H1 (cell line): ENCODE results near the gene GRIA4. TPM values are rescaled to one million over a fixed set of nuclear protein-coding genes. Genes with fewer than 3 reads are reported as not detected.

Source experiments
- CTCF ChIA-PET: fragments of 300-600 bp; sonication (Branson Sonifier 250); formaldehyde crosslinking; loops from one replicate; lab custom pipeline; 2021; ENCODE audit not compliant: partially characterized antibody; lab: Charles Lee
- POLR2A ChIA-PET: fragments of 300-600 bp; sonication (Branson Sonifier 250); formaldehyde crosslinking; loops from one replicate; lab custom pipeline; 2021; ENCODE audit warnings: inconsistent platforms; ENCODE audit not compliant: partially characterized antibody; lab: Charles Lee
- DNase-seq, 2 experiments: peaks; one replicate each; pipeline versions ENCODE4 v3.0.0 to v3.0.0-alpha.2; 2010 to 2022; ENCODE audit warnings: low spot score in 2 of 2, low read depth in 1 of 2, mixed read lengths in 1 of 2
- FAIRE-seq: peaks from 2 replicates; lab custom pipeline; 2011; peaks lifted over from hg19 to GRCh38; lab: Jason Lieb, UNC
- H2AFZ ChIP-seq: 2 replicates; pipeline ENCODE4 v1.8.1; 2012; ENCODE audit warnings: low read length, inconsistent platforms
- H2AK5ac ChIP-seq: 2 replicates; pipeline ENCODE4 v1.6.1; 2013; ENCODE audit warnings: low read depth, low read length
- H2BK120ac ChIP-seq: replicated peaks from 2 replicates; pipeline ENCODE3; 2013; ENCODE audit warnings: low read depth, low read length, inconsistent platforms
- H2BK12ac ChIP-seq: 2 replicates; pipeline ENCODE4 v1.6.1; 2013; ENCODE audit warnings: low read depth, low read length
- H2BK15ac ChIP-seq: 2 replicates; pipeline ENCODE4 v1.6.1; 2013; ENCODE audit warnings: low read length
- H2BK20ac ChIP-seq: 2 replicates; pipeline ENCODE4 v1.6.1; 2013; ENCODE audit warnings: low read length
- H2BK5ac ChIP-seq: 2 replicates; pipeline ENCODE4 v1.6.1; 2013; ENCODE audit warnings: low read depth, low read length
- H3K14ac ChIP-seq: 2 replicates; pipeline ENCODE4 v1.6.1; 2013; ENCODE audit warnings: inconsistent platforms; ENCODE audit not compliant: insufficient read length
- H3K18ac ChIP-seq: 2 replicates; pipeline ENCODE4 v1.6.1; 2013; ENCODE audit warnings: low read length; ENCODE audit errors: extremely low read depth
- H3K23ac ChIP-seq: 2 replicates; pipeline ENCODE4 v1.6.1; 2013; ENCODE audit warnings: inconsistent platforms; ENCODE audit not compliant: insufficient read length
- H3K23me2 ChIP-seq: 2 replicates; pipeline ENCODE4 v1.6.1; 2013; ENCODE audit warnings: low read depth, low read length
- H3K27ac ChIP-seq: 2 replicates; pipeline ENCODE4 v1.6.1; 2011; ENCODE audit warnings: low read depth, low read length, inconsistent platforms
- H3K27me3 ChIP-seq, 4 experiments: replicated peaks in 1 of 4; 1 replicate in 1 of 4; 2 replicates in 3 of 4; pipeline versions ENCODE4 v1.6.1 to v1.8.1; 2011 to 2013; ENCODE audit warnings: low read length in 3 of 4, mild to moderate bottlenecking in 3 of 4, inconsistent platforms in 2 of 4, mixed read lengths in 2 of 4, moderate library complexity in 1 of 4; ENCODE audit not compliant: control insufficient read depth in 3 of 4, insufficient read depth in 3 of 4; ENCODE audit errors: extremely low read depth in 1 of 4
- H3K36me3 ChIP-seq, 4 experiments: 2 replicates each; pipeline versions ENCODE4 v1.6.1 to v1.8.1; 2011 to 2013; ENCODE audit warnings: mild to moderate bottlenecking in 4 of 4, low read length in 3 of 4, moderate library complexity in 2 of 4, control low read depth in 1 of 4, inconsistent platforms in 1 of 4; ENCODE audit not compliant: insufficient read depth in 4 of 4, control insufficient read depth in 2 of 4
- H3K4ac ChIP-seq: replicated peaks from 2 replicates; pipeline ENCODE3; 2013; ENCODE audit warnings: low read length, low read depth, mixed read lengths, inconsistent platforms; ENCODE audit not compliant: insufficient read length
- H3K4me1 ChIP-seq, 4 experiments: replicated peaks in 1 of 4; 1 replicate in 1 of 4; 2 replicates in 3 of 4; pipeline versions ENCODE4 v1.6.1 to v1.8.1; 2011 to 2013; ENCODE audit warnings: low read length in 3 of 4, inconsistent platforms in 2 of 4, mixed read lengths in 1 of 4; ENCODE audit not compliant: insufficient read depth in 4 of 4, control insufficient read depth in 3 of 4
- H3K4me2 ChIP-seq, 2 experiments: 2 replicates each; pipeline versions ENCODE4 v1.6.1 to v1.8.1; 2011 to 2013; ENCODE audit warnings: low read depth in 2 of 2, low read length in 2 of 2, control low read depth in 1 of 2, inconsistent platforms in 1 of 2, mild to moderate bottlenecking in 1 of 2; ENCODE audit not compliant: insufficient read depth in 1 of 2
- H3K4me3 ChIP-seq, 4 experiments: fragments of 200-600, 300-600 bp in 1 of 4; sonication (generic), shearing (Covaris generic), sonication (Bioruptor Twin) in 1 of 4; 2 replicates each; pipeline versions ENCODE4 v1.5.1 to v1.8.1; 2011 to 2016; ENCODE audit warnings: low read length in 4 of 4, low read depth in 3 of 4, control low read depth in 2 of 4, inconsistent platforms in 2 of 4, mild to moderate bottlenecking in 2 of 4, mixed read lengths in 1 of 4, moderate library complexity in 1 of 4; ENCODE audit not compliant: insufficient read depth in 2 of 4; ENCODE audit errors: extremely low read depth in 1 of 4
- H3K56ac ChIP-seq: replicated peaks from 2 replicates; pipeline ENCODE3; 2013; ENCODE audit warnings: low read depth, mild to moderate bottlenecking, mixed read lengths, low read length, inconsistent platforms; ENCODE audit not compliant: insufficient read length
- H3K79me1 ChIP-seq: 2 replicates; pipeline ENCODE4 v1.6.1; 2013; ENCODE audit warnings: low read depth, low read length, control low read depth
- H3K79me2 ChIP-seq, 2 experiments: 2 replicates each; pipeline versions ENCODE4 v1.6.1 to v1.8.1; 2012 to 2013; ENCODE audit warnings: low read length in 2 of 2, mild to moderate bottlenecking in 2 of 2, inconsistent platforms in 1 of 2; ENCODE audit not compliant: insufficient read depth in 2 of 2, control insufficient read depth in 1 of 2
- H3K9ac ChIP-seq, 4 experiments: replicated peaks in 1 of 4; 1 replicate in 1 of 4; 2 replicates in 3 of 4; pipeline versions ENCODE4 v1.6.1 to v1.8.1; 2011 to 2013; ENCODE audit warnings: low read depth in 3 of 4, low read length in 3 of 4, control low read depth in 2 of 4, mild to moderate bottlenecking in 2 of 4, moderate library complexity in 2 of 4, inconsistent platforms in 1 of 4; ENCODE audit errors: extremely low read depth in 1 of 4
- H3K9me3 ChIP-seq, 2 experiments: 2 replicates each; pipeline versions ENCODE4 v1.6.1 to v1.8.1; 2012 to 2013; ENCODE audit warnings: mild to moderate bottlenecking in 2 of 2, moderate library complexity in 2 of 2, control low read depth in 1 of 2, inconsistent platforms in 1 of 2, low read depth in 1 of 2, low read length in 1 of 2, mixed read lengths in 1 of 2; ENCODE audit not compliant: insufficient read depth in 2 of 2
- H4K20me1 ChIP-seq, 2 experiments: replicated peaks in 1 of 2; 2 replicates each; pipeline versions ENCODE3 to v1.8.1; 2011 to 2013; ENCODE audit warnings: inconsistent platforms in 2 of 2, low read length in 2 of 2, mild to moderate bottlenecking in 1 of 2; ENCODE audit not compliant: insufficient read depth in 2 of 2, control insufficient read depth in 1 of 2
- H4K5ac ChIP-seq: 2 replicates; pipeline ENCODE4 v1.6.1; 2013; ENCODE audit warnings: low read length, low read depth, mixed read lengths, inconsistent platforms; ENCODE audit not compliant: insufficient read length
- H4K8ac ChIP-seq: 2 replicates; pipeline ENCODE4 v1.8.0; 2013; ENCODE audit warnings: mild to moderate bottlenecking, moderate library complexity, low read length, inconsistent platforms; ENCODE audit not compliant: insufficient read depth; ENCODE audit errors: extremely low read depth
- H4K91ac ChIP-seq: replicated peaks from 2 replicates; pipeline ENCODE3; 2013; ENCODE audit warnings: low read length, mixed read lengths, inconsistent platforms; ENCODE audit not compliant: insufficient read length
- BACH1 ChIP-seq: IDR thresholded peaks from 2 replicates; pipeline ENCODE4 v1.6.1; 2012; ENCODE audit warnings: low read length, improper control_type of control experiment
- BRCA1 ChIP-seq: IDR thresholded peaks from 2 replicates; pipeline ENCODE4 v1.6.1; 2012; ENCODE audit warnings: low read depth, low read length, improper control_type of control experiment
- CBX5 ChIP-seq: fragments of 300-800, 300-1000 bp; sonication (generic); IDR thresholded peaks from 2 replicates; pipeline ENCODE4 v1.7.1; 2016; ENCODE audit warnings: antibody characterized with exemption, low read length, low read depth
- CHD1 ChIP-seq: IDR thresholded peaks from 2 replicates; pipeline ENCODE4 v1.6.1; 2012; ENCODE audit warnings: low read depth, low read length, improper control_type of control experiment
- POLR2AphosphoS5 ChIP-seq: IDR thresholded peaks from 2 replicates; pipeline ENCODE4 v1.6.1; 2011; ENCODE audit warnings: low read depth, low read length
- RAD21 ChIP-seq, 2 experiments: IDR thresholded peaks in 1 of 2; conservative IDR thresholded peaks in 1 of 2; 2 replicates each; pipeline ENCODE4 v1.6.1; 2011; ENCODE audit warnings: low read depth in 2 of 2, low read length in 2 of 2, improper control_type of control experiment in 1 of 2, inconsistent platforms in 1 of 2, mild to moderate bottlenecking in 1 of 2, moderate library complexity in 1 of 2
- TBP ChIP-seq: IDR thresholded peaks from 2 replicates; pipeline ENCODE4 v1.6.1; 2011; ENCODE audit warnings: low read depth, low read length, improper control_type of control experiment
- WGBS, 2 experiments: shearing (Covaris generic) in 1 of 2; methylation state at CpG; one replicate each; pipeline versions ENCODE4 v1.1.6 to v1.1.7; 2013 to 2015; ENCODE audit warnings: low lambda C conversion rate in 2 of 2, mixed read lengths in 2 of 2, inconsistent platforms in 1 of 2, low coverage in 1 of 2, missing lambda C conversion rate in 1 of 2; ENCODE audit not compliant: insufficient replicate concordance in 2 of 2, insufficient coverage in 1 of 2, insufficient read length in 1 of 2; ENCODE audit errors: extremely low coverage in 1 of 2, missing lambda C conversion rate in 1 of 2; 5-methylcytosine and 5-hydroxymethylcytosine counted together
- polyA plus RNA-seq, 7 experiments: library from polyadenylated mRNA; depleted of rRNA in 3 of 7; stranded (reverse) in 5 of 7; unstranded in 2 of 7; fragments of >200 nt in 5 of 7; fragments of 200-250 nt in 2 of 7; gene quantifications; 1 replicate in 5 of 7; 2 replicates in 1 of 7; 4 replicates in 1 of 7; pipeline versions ENCODE4 v1.2.1 to v1.2.3, GENCODE V29; 2011 to 2013; ENCODE audit warnings: missing spikeins in 2 of 7, mixed read lengths in 2 of 7
- total RNA-seq: library from RNA; stranded (reverse); fragmentation: NEBNext Ultra II Directional; extraction: Animal tissue kit (Norgen Biotek cat#: 25700); gene quantifications from 2 replicates; pipeline ENCODE4 v1.2.1, GENCODE V29; 2021
- TF ChIP-seq, protein P1 (sequence below): IDR thresholded peaks from 2 replicates; pipeline ENCODE4 v1.6.1; 2012; ENCODE audit warnings: low read length, inconsistent platforms
- TF ChIP-seq, protein P2 (sequence below): IDR thresholded peaks from 2 replicates; pipeline ENCODE4 v1.6.1; 2011; ENCODE audit warnings: low read length, improper control_type of control experiment

Gene GRIA4
- total and polyA plus RNA-seq, 2 of the 8 experiments (the other 6 are each of a cell fraction or from before 2014, with no cell fraction given): 12.5 to 21.8 TPM

DNA sequence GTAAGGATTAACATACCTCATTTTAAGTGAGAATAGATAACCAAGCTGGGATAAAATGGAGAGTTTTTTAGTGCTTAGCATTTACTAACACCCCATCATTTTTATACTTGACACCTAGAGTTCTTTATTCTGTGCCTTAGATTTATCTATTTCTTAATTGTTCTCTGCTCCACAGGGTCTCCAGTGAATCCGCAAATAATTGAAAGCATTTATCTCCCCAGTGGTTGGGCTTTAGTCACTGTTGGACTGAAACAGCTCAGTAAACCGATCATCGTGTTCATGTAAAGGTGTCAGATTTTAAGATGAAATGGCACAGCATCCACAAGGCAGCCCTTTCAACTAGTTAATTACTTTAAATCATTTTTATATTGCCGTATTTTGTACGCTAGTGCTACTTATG, 17.8 kb upstream of the GRIA4 start:
- POLR2A ChIA-PET: no interaction called here
- Histone ChIP-seq H4K8ac (no peak overlapping the region), H3K23ac (no peak overlapping the region), H3K79me2 (no peaks in the 10 kb centered on the region), H2AFZ (no peak overlapping the region), H2BK120ac (no peak overlapping the region), H3K4me2 (no peak overlapping the region), H3K27ac (no peak overlapping the region), H4K91ac (no peak overlapping the region), H3K4me3 (no peak overlapping the region), H3K23me2 (no peaks in the 10 kb centered on the region), H3K9ac (no peak overlapping the region), H3K14ac (no peak overlapping the region), H3K79me1 (no peaks in the 10 kb centered on the region), H3K4me1 (no peaks in the 10 kb centered on the region), H4K20me1 (no peaks in the 10 kb centered on the region), H4K5ac (no peak overlapping the region), H2AK5ac (no peak overlapping the region), H2BK12ac (no peak overlapping the region), H2BK15ac (no peak overlapping the region), H3K9me3 (no peaks in the 10 kb centered on the region), H3K18ac (no peak overlapping the region), H2BK20ac (no peak overlapping the region), H2BK5ac (no peak overlapping the region), H3K36me3 (no peaks in the 10 kb centered on the region), H3K27me3 (no peaks in the 10 kb centered on the region), H3K4ac (no peak overlapping the region), H3K56ac (no peak overlapping the region)
- DNase-seq: no peak
- WGBS, 2 experiments: 94% methylated on average over 5 of the region's 5 CpGs; no CpG with 5 or more reads in 1 of the 2 experiments
- FAIRE-seq: no peak
- CTCF ChIA-PET: no interaction called here
- no peak for TF ChIP-seq CBX5
- TF ChIP-seq POLR2AphosphoS5: no peak
- no peak for TF ChIP-seq TBP
- TF ChIP-seq RAD21 (IDR thresholded peaks at IDR 0.05 in 1 of 2, conservative IDR thresholded peaks at IDR 0.05 in 1 of 2; ENCODE audit: low read depth in 2 of 2, low read length in 2 of 2): no peak
- no peak for TF ChIP-seq BRCA1
- TF ChIP-seq CHD1: no peak
- TF ChIP-seq, protein P1, sequence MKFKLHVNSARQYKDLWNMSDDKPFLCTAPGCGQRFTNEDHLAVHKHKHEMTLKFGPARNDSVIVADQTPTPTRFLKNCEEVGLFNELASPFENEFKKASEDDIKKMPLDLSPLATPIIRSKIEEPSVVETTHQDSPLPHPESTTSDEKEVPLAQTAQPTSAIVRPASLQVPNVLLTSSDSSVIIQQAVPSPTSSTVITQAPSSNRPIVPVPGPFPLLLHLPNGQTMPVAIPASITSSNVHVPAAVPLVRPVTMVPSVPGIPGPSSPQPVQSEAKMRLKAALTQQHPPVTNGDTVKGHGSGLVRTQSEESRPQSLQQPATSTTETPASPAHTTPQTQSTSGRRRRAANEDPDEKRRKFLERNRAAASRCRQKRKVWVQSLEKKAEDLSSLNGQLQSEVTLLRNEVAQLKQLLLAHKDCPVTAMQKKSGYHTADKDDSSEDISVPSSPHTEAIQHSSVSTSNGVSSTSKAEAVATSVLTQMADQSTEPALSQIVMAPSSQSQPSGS: no peak
- TF ChIP-seq BACH1: no peak
- TF ChIP-seq, protein P2, sequence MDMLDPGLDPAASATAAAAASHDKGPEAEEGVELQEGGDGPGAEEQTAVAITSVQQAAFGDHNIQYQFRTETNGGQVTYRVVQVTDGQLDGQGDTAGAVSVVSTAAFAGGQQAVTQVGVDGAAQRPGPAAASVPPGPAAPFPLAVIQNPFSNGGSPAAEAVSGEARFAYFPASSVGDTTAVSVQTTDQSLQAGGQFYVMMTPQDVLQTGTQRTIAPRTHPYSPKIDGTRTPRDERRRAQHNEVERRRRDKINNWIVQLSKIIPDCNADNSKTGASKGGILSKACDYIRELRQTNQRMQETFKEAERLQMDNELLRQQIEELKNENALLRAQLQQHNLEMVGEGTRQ: no peak
